ENCODE results near the gene CDKAL1.

CDKAL1 gene

DNA sequence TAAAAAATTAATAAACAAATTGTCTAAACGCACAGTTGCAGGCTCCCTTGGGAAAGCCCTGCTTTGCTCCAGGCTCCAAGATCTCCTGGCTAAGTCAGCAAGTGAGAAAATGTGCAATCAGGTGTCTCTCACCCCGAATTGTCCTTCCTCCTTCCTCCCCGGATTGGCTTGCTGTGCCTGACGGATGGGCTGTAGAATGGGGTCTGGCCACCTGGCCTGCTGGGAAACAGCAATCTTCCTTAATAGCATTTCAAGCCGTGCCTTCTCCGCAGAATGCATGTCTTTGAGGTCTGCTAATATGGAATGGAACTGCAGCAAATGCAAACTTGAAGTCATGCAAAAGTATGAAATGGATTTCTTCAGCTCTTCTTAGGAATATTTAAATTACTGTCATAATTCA is 43.7 kb upstream of the CDKAL1 start:
- Histone ChIP-seq H3K9me3 (ENCODE audit: insufficient read depth, low read length, severe bottlenecking) (no peaks in the 10 kb centered on the region), H3K27ac (ENCODE audit: low read length) (no peak overlapping the region), H2AFZ (ENCODE audit: low read depth, low read length) (no peak overlapping the region), H3K4me3 (ENCODE audit: low read depth in 1 of 2, low read length in 2 of 2) (no peak overlapping the region), H3K36me3 (ENCODE audit: insufficient read depth, low read length) (peaks cover 77% of the 10 kb centered on the region), H3K4me2 (ENCODE audit: insufficient read depth, low read length) (no peak overlapping the region), H3K4me1 (ENCODE audit: insufficient read depth, low read length) (no peaks in the 10 kb centered on the region), H3K79me2 (ENCODE audit: insufficient read depth, low read length) (no peaks in the 10 kb centered on the region; the same call in 1 of the 2 replicates), H3K27me3 (ENCODE audit: insufficient read depth, low read length, poor library complexity) (no peaks in the 10 kb centered on the region), H4K20me1 (ENCODE audit: insufficient read depth, low read length) (peaks cover 10% of the 10 kb centered on the region; the same call in 1 of the 2 replicates), H3K9ac (ENCODE audit: low read depth, low read length) (no peak overlapping the region)
- TF ChIP-seq, protein P1, sequence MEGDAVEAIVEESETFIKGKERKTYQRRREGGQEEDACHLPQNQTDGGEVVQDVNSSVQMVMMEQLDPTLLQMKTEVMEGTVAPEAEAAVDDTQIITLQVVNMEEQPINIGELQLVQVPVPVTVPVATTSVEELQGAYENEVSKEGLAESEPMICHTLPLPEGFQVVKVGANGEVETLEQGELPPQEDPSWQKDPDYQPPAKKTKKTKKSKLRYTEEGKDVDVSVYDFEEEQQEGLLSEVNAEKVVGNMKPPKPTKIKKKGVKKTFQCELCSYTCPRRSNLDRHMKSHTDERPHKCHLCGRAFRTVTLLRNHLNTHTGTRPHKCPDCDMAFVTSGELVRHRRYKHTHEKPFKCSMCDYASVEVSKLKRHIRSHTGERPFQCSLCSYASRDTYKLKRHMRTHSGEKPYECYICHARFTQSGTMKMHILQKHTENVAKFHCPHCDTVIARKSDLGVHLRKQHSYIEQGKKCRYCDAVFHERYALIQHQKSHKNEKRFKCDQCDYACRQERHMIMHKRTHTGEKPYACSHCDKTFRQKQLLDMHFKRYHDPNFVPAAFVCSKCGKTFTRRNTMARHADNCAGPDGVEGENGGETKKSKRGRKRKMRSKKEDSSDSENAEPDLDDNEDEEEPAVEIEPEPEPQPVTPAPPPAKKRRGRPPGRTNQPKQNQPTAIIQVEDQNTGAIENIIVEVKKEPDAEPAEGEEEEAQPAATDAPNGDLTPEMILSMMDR (IDR thresholded peaks at IDR 0.05; ENCODE audit: borderline replicate concordance, extremely low read depth, low read length, poor library complexity, severe bottlenecking), result no peak
- no peak for TF ChIP-seq EZH2 (IDR thresholded peaks at IDR 0.05; ENCODE audit: borderline replicate concordance, low read depth, low read length, severe bottlenecking)
- DNase-seq (no peak), ATAC-seq (ENCODE audit: insufficient read depth, low read depth) (no peak)

DNA sequence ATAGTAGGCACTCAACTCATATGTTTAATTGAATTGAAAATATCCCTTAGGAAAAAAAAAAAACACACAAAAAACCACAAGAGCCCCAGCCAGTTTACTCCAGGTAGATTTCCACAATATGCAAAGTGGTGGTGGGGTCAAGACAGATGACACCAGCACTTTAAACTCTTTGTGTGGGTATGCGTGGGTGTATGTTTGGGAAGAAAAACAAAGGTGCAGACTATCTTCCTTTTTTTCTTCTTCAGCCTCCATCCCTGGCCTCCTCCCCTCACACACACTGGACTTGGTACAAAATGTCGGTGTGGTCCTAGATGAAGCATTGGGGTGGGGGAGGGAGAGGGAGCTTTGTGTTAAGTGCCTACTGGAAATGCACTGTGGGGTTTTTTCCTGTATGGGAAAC is 42.2 kb upstream of the CDKAL1 start:
- no peak overlapping the region for H3K9ac ChIP-seq (ENCODE audit: low read depth, low read length)
- TF ChIP-seq, protein P1 (IDR thresholded peaks at IDR 0.05; ENCODE audit: borderline replicate concordance, extremely low read depth, low read length, poor library complexity, severe bottlenecking), result no peak

DNA sequence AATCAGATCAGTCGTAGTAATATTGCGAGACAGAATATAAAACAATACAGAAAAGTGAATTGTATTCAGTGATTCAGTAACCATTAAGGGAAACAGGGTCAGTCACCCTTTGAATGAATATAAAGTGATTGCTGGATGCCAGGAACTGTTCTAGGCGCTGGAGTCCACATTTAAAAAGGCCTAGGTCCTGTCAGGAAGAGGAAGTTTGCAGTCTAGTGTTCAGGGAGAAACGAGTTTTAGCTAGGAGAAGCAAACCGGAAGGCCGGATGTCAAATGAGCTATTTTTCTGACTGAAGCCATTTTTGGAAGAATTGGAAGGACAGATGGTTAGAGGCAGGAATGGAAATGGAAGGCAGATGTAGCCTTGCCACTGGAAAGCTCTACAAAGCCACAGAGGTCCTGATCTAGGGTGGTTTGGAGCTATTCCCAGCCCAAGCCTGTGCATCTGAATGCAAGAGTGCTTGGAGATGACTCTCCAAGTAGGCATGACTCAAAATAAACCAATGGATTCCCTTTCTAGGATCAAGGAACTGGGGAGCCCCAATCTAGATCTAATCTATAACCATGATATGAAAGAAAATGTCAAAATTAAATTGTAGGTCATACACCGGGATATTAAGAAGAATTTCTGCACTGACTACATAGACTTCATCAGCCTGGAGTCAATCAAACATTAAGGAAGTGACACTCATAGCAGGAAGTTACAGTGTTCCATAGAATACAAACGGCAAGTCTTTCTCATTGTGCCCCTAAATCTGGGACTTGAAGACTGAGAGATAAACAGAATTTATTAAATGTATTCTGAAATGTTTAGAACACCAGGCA is 36.8 kb upstream of the CDKAL1 start:
- H3K9me3 ChIP-seq (ENCODE audit: insufficient read depth, low read length, severe bottlenecking), result no peaks in the 10 kb centered on the region
- no peaks in the 10 kb centered on the region for H3K79me2 ChIP-seq (ENCODE audit: insufficient read depth, low read length)
- H3K27ac ChIP-seq (ENCODE audit: low read length), result no peak overlapping the region
- H2AFZ ChIP-seq (ENCODE audit: low read depth, low read length), result no peak overlapping the region
- ATAC-seq (ENCODE audit: insufficient read depth, low read depth) (no peak), DNase-seq (no peak)
- H3K4me2 ChIP-seq (ENCODE audit: insufficient read depth, low read length), result no peak overlapping the region
- H3K4me3 ChIP-seq (ENCODE audit: low read depth in 1 of 2, low read length in 2 of 2), result no peak overlapping the region
- no peaks in the 10 kb centered on the region; the same call in 1 of the 2 replicates for H4K20me1 ChIP-seq (ENCODE audit: insufficient read depth, low read length)
- peaks cover 12% of the 10 kb centered on the region; the same call in 1 of the 2 replicates for H3K36me3 ChIP-seq (ENCODE audit: insufficient read depth, low read length)
- no peaks in the 10 kb centered on the region for H3K4me1 ChIP-seq (ENCODE audit: insufficient read depth, low read length)
- H3K27me3 ChIP-seq (ENCODE audit: insufficient read depth, low read length, poor library complexity), result no peaks in the 10 kb centered on the region
- H3K9ac ChIP-seq (ENCODE audit: low read depth, low read length), result no peak overlapping the region
- TF ChIP-seq EZH2 (IDR thresholded peaks at IDR 0.05; ENCODE audit: borderline replicate concordance, low read depth, low read length, severe bottlenecking), result no peak
- TF ChIP-seq, protein P1 (IDR thresholded peaks at IDR 0.05; ENCODE audit: borderline replicate concordance, extremely low read depth, low read length, poor library complexity, severe bottlenecking), result no peak

More for the DNA sequence above, 42.2 kb upstream of the CDKAL1 start:
- no peaks in the 10 kb centered on the region for H3K27me3 ChIP-seq (ENCODE audit: insufficient read depth, low read length, poor library complexity)
- H3K4me2 ChIP-seq (ENCODE audit: insufficient read depth, low read length), result no peak overlapping the region
- DNase-seq (no peak), ATAC-seq (ENCODE audit: insufficient read depth, low read depth) (no peak)
- no peaks in the 10 kb centered on the region for H3K4me1 ChIP-seq (ENCODE audit: insufficient read depth, low read length)
- peaks cover 63% of the 10 kb centered on the region for H3K36me3 ChIP-seq (ENCODE audit: insufficient read depth, low read length)
- H3K27ac ChIP-seq (ENCODE audit: low read length), result no peak overlapping the region
- H3K79me2 ChIP-seq (ENCODE audit: insufficient read depth, low read length), result no peaks in the 10 kb centered on the region; the same call in 1 of the 2 replicates
- peaks cover 10% of the 10 kb centered on the region; the same call in 1 of the 2 replicates for H4K20me1 ChIP-seq (ENCODE audit: insufficient read depth, low read length)
- H2AFZ ChIP-seq (ENCODE audit: low read depth, low read length), result no peak overlapping the region
- no peaks in the 10 kb centered on the region for H3K9me3 ChIP-seq (ENCODE audit: insufficient read depth, low read length, severe bottlenecking)
- H3K4me3 ChIP-seq (ENCODE audit: low read depth in 1 of 2, low read length in 2 of 2), result no peak overlapping the region

Measured in DND-41 (cell line).